ENCODE data around the gene SCN5A. TPM values are rescaled to one million over a fixed set of nuclear protein-coding genes. Genes with fewer than 3 reads are reported as not detected.

SCN5A gene
- polyA plus RNA-seq, 1 donor from 2014 or later, result not detected

- no peaks in the 10 kb centered on the region for H3K9me3 Mint-ChIP-seq
- peaks cover 0 to 2% (median 0%) of the 10 kb centered on the region in 3 donors for H3K4me1 Mint-ChIP-seq
- no peak overlapping the region for H3K4me3 Mint-ChIP-seq
- H3K36me3 Mint-ChIP-seq, result peaks cover 7% of the 10 kb centered on the region
- no peaks in the 10 kb centered on the region for H3K27me3 Mint-ChIP-seq
- H3K27ac Mint-ChIP-seq, result no peak overlapping the region
Measured at GRCh38 chr3:38507120-38507519, 142.4 kb downstream of the SCN5A start.

DNA sequence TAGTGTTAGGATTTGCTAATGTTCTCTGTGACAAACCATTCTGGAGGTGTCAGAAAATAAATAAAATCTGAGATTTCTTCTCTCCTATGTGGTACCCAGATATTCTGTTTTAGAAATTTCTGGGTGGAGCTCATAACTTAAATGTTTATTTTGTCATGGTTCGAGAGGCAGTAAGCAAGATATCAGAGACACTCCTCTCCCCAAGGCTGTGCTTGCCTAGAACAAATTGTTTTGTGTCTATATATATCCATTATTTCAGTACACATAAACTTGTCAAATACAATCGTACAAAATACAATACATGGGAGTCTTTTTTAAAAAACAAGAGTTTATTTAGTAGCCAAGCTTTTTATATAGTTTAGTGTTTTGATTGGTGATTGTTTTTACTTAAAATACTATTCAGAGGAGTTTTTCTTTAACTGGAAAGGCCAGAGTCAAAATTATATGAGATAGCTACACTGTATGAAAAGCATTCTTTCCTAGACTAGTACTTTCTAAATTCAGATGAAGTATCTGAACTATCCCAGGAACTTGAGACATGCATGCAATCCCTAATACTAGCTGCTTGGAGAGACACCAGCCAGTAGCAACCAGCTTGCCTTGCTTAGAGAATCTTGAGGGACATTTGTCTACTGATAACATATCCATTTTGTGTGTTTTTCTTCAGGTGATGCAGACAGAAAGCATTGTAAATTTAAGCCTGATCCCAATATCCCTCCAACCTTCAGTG is 148.6 kb downstream of the SCN5A start:
- Mint-ChIP-seq H3K4me1 (peaks cover 6 to 10% (median 10%) of the 10 kb centered on the region in 3 donors), H3K4me3 (no peak overlapping the region), H3K9me3 (no peaks in the 10 kb centered on the region), H3K27ac (no peak overlapping the region), H3K27me3 (no peaks in the 10 kb centered on the region), H3K36me3 (peaks cover 6% of the 10 kb centered on the region)

Other genes with a start within 250 kb of the SCN5A start
- gene ACVR2B, start 195.8 kb downstream of the SCN5A start, polyA plus RNA-seq, result not detected
- gene EXOG, start 153.3 kb downstream of the SCN5A start, polyA plus RNA-seq, result 13.6 TPM
- gene SCN10A, start 166.5 kb upstream of the SCN5A start, polyA plus RNA-seq, result not detected